Fibroblast of peridontal ligament (primary cell): ENCODE results near the gene KLK4.
"Not testable (repeated sequence)": the region's sequence is repeated elsewhere in the genome, so short reads cannot be mapped to it uniquely, and the experiment has no call there.

Experiments
- DNase-seq: peaks from one replicate; pipeline ENCODE4 v3.0.0-alpha.2; 2010; ENCODE audit errors: extremely low read depth

The KLK4 gene

DNA sequence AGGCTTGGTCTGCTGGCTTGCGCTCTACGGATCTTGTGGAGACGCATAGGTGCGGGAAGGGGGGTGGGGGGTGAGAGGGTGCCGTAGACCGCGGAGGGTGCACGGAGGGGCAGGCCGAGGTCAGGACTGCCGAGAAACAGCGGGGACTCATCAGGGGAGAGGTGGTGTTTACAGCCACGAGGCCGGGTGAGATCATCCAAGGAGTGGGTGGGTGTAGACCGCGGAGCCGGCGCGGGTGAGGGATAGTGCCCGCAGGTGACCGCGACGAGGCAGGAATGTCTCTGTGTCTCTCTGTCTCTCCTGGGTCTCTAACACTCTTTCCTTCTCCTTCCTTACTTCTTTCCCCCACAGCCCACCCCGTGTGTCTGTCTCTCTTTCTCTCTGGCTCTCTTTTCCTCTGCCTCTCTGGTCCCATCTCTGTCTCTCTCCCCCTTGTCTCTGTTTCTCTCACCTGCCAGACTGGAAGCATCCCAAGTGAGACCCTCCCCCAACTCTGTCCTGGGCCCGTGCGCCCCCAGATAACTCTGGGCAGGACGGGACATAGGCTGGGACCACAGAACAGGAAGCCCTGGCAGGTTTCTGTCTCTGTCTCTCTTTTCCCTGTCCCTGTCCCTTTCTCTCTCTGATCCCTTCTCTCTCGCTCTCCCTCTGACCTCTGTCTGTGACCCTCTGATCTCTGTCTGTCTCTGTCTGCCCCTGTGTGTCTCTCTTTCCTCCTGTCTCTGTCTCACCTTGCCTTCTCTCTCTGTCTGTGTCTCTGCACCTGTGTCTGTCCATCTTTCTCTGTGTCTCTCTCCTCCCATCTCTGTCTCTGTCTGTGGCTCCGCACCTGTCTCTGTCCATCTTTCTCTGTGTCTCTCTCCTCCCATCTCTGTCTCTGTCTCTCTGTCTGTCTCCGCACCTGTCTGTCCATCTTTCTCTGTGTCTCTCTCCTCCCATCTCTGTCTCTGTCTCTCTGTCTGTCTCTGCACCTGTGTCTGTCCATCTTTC lies 1.8 kb upstream of the KLK4 start:
- no peak for DNase-seq

- no peak for DNase-seq
These were observed 956 bp upstream of the KLK4 start for GRCh38 chr19:50912102-50912599.

- DNase-seq: no peak
These were observed 473 bp downstream of the KLK4 start for GRCh38 chr19:50910722-50911121.

DNA sequence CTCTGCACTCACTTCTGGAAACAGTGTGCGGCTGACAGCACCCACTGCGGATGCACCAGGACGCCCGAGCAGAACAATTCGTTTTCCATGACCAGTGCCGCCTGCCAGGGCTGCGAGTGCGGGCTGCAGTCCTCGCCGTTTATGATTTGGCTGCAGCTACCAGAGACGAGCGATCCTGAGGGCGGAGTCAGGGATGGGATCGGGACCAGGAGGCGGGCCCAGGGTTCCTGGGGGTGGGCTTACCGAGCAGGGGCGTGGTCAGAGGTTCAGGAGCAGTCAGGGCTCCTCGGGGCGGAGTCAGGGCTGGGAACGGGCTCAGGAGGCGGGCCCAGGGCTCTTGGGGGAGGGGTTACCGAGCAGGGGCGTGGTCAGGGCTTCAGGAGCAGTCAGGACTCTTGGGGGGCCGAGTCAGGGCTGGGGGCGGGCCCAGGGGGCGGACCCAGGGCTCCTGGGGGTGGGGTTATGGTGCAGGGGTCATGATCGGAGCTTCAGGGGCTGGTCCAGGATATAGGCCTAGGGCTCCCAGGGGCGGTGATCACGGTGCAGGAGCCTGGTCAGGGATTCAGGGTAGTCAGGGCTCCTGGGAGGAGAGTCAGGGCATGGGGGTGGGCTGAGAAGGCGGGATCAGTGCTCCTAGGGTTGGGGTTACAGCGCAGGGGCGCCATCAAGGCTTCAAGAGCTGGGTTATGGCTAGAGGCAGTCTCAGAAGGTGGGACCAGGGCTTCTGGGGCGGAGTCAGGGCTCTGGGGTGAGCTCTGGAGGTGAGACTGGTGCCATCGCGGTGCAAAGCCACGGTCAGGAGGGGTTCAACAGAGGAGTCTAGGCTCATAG lies 1.7 kb downstream of the KLK4 start:
- DNase-seq: no peak

DNA sequence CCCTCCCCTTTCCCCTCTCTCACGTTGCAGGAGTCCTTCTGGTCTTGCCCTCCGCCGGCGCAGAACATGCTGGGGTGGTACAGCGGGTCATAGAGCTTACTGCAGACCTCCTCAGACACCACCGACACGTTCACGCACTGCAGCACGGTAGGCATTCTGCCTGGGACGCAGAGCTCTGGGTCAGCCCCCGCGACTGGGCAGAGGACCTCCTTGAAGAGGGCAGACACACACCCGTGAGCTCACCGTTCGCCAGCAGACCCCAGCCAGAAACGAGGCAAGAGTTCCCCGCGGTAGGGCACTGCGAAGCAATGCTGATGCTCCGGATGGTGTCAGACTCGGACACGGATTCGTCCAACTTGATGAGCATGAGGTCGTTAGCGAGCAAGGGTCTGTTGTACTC lies 2.9 kb downstream of the KLK4 start:
- DNase-seq: no peak

GRCh38 chr19:50906217-50906616 lies 5.0 kb downstream of the KLK4 start:
- DNase-seq: no peak

DNA sequence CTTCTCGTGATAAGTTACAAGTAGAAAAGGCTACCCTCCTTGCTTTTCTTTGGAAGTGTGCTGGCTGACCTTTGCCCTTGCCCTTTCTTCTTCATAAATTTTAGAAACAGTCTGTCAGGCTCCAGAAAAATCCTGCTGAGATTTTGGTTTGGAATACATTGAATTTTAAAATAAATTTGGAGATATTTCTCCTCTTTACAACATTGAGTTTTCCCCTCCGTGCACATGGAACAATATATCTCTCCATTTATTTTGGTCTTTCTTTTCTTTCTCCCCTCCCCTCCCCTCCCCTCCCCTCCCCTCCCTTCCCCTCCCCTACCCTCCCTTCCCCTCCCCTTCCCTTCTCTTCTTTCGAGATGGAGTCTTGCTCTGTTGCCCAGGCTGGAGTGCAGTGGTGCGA lies 8.6 kb downstream of the KLK4 start:
- no peak for DNase-seq

GRCh38 chr19:50899569-50899968 lies 11.6 kb downstream of the KLK4 start:
- DNase-seq: no peak

GRCh38 chr19:50898018-50898417 lies 13.2 kb downstream of the KLK4 start:
- no peak for DNase-seq

- DNase-seq: no peak
These were observed 13.6 kb downstream of the KLK4 start for GRCh38 chr19:50897612-50898011.

DNA sequence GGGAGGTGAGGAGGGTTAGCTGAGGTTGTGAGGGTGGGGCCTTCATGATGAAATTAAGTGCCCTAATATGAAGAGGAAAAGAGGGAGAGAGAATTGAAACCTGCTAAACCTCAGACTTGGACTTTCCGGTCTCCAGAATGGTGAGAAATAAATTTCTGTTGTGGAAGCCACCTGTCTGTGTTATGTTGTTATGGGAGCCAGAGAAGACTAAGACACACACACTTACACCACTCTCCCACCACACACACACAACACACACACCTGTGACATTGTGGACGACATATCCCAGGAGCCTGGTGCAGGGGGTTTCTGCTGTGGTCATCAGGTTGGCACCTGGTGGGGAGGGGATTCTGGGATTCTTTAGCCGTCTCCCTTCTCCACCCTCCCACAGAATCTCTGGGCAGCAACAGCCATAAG lies 14.0 kb downstream of the KLK4 start:
- DNase-seq: no peak

- no peak for DNase-seq
These were observed 14.5 kb downstream of the KLK4 start for GRCh38 chr19:50896591-50897190.

GRCh38 chr19:50896089-50896590 lies 15.1 kb downstream of the KLK4 start:
- DNase-seq: not testable (repeated sequence)

- no peak for DNase-seq
These were observed 16.5 kb downstream of the KLK4 start for GRCh38 chr19:50894478-50895356.

GRCh38 chr19:50893047-50893736 lies 18.0 kb downstream of the KLK4 start:
- DNase-seq: no peak

DNA sequence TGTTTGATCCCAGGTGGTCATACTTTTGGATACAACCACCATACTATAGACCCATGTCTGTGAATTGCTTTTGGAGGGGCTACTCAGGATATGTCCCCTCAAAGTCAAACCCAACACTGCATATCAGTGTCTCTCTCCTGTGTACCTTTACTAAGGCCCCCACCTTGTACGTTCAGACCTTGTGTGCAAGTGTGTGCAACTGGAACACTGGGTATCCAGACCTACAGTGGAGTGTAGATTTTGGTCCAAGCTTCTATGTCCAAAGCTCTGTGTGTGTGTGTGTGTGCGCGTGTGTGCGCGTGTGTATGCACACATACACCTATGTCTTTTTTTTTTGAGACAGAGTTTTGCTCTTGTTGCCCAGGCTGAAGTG lies 20.0 kb downstream of the KLK4 start:
- no peak for DNase-seq

GRCh38 chr19:50890422-50891252 lies 20.6 kb downstream of the KLK4 start:
- DNase-seq: no peak

DNA sequence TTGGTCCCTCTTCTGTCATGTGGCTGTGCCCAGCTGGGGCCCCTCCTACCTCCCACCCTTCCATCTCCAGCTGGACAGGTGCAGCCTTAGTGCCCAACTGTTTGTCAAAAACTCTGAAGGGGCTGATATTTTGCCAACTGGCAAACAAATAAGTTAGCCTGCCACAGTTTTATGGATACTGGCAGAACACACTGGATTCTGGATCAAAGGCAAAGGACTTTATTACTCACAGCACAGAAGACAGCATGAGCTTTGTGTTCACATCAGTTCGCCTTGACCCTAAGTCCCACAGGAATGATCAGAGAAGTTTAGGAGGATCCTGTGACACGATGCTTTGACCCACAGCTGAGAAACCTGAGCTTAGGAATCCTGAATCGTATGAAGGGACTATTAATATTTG lies 21.6 kb downstream of the KLK4 start:
- no peak for DNase-seq

DNA sequence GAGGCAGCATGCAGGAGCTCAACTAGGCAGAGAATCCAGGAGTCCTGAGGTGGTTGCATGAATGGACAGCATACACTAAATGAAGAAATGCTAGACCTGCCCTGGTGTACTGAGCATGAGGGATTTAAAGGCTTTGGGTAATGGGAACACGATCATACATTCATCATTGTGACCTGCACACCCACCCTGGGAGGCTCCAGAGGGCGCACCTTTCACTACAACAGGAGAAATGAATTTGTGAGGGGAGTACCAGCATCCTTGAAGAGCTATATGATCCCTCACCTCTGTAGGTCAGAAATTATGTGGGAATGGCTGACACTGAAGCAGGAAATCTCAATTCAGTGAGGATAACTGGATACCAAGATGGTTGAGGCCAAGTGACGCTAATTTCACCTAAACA lies 29.0 kb downstream of the KLK4 start:
- no peak for DNase-seq
